PFSK-1 (cell line): ENCODE measurements around the gene PSMA1.

Source experiments
- POLR2AphosphoS5 ChIP-seq: IDR thresholded peaks from 2 replicates; pipeline ENCODE4 v1.6.1; 2012; ENCODE audit warnings: low read depth, mild to moderate bottlenecking, control low read depth, low read length, moderate library complexity

Gene PSMA1

GRCh38 chr11:14455648-14456430, 64.3 kb downstream of the PSMA1 start:
- no peak for TF ChIP-seq POLR2AphosphoS5
